ENCODE data around the gene GPX2.
"Not testable (repeated sequence)": the region's sequence is repeated elsewhere in the genome, so short reads cannot be mapped to it uniquely, and the experiment has no call there.

Gene GPX2

DNA sequence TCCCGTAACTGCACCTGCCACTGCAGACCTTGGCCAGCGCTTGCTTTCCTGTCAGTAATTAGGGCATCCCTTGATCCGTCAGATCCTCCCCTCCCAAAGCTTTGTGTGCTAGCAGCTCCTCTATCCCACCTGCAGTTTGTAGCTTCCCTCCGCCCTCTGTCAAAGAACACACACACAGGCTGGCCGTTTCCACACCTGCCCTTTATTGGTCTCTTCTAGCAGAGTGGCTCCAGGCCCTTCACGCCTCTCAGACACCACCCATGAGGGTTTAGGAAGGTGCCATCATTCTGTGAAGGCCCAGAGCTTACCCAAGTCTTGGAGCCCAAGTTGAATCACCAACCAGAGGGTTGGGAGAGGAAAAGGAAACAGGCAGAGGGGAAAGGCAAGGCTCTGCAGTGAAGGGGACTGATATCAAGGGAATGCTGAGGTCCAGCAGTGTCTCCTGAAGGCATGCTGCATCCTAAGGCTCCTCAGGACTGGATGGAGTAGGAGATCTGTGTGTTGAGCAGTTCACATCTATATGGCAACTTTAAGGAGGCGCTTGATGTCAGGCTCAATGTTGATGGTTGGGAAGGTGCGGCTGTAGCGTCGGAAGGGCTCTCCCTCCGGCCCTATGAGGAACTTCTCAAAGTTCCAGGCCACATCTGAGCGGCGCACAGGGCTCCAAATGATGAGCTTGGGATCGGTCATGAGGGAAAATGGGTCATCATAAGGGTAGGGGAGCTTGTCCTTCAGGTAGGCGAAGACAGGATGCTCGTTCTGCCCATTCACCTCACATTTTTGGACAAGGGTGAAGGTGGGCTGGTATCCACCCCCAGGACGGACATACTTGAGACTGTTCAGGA, 3.4 kb downstream of the GPX2 start:
- DNase-seq = no peak

- peak; percentile 11 for DNase-seq
Measured at GRCh38 chr14:64937821-64938193, 4.7 kb downstream of the GPX2 start.

DNA sequence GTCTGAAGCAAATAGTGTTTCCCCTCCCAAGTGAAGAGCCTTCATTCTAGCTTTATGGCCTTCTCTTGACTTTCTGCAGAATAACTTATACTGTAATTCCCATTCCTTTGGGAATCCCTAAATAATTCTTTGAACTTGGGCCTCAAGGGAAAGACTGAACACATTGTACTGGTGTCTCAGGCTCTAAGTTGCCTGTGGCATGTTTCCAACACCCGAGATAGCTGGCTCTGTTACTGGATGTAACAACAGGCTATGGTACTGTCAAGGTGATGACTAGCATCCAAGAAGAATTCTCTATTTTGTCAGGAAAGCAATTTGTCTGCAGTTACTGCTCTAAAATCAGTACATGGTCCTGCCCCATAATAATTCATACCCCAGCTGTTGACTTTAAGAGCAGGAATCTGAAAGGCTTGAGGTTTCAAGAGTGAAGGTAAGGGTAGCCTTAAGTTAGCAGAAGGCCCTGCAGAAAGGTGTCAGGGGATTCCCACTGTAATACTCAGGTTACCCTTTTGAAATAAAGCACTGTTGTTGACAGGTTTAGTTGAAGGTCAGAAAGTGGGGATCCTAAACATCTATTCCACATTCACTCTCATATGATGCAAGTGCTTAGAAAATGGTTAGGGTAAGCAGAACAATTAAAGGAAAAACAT, 5.2 kb downstream of the GPX2 start:
- DNase-seq = no peak

DNA sequence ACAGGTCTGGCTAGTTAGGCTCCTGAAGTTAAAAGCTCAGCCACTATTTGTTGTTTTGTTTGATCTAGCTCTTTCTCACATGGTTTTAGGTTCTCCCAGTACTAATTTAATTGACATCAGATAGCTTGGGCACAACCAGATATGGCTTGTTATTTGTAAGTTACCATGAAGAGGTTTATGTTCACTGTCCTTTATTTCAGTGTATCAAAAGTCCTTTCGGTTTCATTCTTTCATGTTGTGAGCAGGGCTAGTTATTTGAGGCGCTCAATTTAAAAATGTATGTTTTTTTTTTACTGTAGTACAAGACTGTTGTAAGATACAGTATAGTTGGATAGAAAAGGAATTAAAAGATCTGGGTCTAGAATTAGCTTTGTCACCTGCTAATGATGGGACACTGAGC, 7.0 kb downstream of the GPX2 start:
- no peak for DNase-seq

- no peak for DNase-seq
Measured at GRCh38 chr14:64934338-64934929, 8.1 kb downstream of the GPX2 start.

DNA sequence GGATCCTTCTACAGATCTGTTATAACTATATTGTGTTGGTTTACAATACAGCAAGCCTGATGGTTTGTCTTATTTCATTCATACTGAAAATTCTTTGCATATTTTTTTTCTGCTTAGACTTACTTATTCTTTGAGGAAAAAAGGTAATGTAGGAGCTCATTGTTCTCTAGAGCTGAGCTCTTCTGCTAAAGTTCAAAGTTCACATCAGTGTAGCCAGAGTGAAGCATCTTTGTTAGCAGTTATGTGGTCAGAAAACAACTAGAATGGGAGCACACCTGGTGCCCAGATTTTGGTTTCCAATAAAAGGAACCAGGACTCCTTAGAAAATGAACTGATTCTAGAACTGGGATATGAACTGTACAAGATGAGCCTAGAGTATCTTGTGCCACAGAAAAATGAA, 10.3 kb downstream of the GPX2 start:
- DNase-seq = no peak

DNA sequence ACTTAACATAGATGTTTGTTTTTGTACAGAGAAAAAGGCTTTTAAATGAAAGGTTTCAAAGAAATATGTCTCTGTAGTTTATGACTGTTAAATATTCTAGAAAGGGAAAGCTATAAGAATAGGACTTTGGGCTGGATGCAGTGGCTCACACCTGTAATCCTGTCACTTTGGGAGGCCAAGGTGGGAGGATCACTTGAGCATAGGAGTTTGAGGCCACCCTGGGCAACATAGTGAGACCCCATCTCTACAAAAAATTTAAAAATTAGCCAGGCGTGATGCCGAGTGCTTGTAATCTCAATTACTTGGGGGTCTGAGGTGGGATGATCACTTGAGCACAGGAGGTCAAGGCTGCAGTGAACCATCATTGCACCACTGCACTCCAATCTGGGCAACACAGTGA, 11.4 kb downstream of the GPX2 start:
- DNase-seq = no peak

DNA sequence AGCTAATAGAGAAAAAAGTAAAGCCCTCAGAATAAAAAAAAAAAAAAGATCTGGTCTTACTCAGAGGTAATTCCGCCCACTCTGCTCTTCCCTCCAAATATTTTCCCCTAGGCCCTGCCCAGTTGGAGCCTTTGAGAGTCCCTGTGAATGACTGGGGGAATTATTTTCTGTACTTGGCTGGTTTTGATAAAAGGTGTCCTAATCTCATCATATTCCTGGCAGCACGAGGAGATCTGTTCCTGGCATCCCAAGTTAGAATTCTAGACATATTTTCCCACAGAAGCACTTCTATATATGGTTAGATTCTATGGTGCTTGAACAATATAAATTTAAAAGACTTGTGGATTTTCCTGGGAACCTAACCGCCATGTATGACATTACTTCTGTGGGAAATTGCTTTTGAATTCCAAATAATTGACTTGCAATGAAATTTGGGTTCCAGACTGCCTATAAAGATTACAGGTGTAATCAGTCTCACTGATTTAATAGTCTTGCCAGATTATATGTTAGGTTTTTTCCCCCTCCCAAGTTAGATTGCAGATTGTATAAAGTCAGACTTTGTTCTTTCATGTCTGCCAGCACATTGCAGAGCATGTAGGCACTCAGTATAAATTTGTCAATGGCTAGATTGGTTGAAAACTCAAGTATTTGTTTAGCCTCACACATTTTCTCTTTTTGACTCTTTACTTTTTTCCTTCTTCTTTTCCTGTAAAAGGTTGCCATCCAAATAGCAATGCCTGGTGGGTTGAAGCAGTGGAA, 12.3 kb downstream of the GPX2 start:
- DNase-seq = no peak

DNA sequence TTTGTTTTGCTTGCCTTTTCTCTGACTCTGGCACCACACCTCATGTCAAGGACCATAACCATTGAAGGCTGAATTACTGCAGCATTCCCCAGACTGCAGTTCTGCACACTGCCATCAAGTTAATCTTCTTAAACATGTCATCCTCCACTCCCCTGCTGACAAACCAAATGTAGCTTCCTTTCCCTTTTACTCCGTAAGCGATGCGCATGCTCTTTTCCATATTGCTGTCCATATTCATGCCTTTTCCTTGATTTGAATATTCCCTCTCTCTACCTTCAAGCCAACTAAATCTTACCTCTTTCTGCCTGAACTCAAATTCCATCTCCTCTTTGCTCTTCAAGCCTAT, 13.6 kb downstream of the GPX2 start:
- DNase-seq = no peak

DNA sequence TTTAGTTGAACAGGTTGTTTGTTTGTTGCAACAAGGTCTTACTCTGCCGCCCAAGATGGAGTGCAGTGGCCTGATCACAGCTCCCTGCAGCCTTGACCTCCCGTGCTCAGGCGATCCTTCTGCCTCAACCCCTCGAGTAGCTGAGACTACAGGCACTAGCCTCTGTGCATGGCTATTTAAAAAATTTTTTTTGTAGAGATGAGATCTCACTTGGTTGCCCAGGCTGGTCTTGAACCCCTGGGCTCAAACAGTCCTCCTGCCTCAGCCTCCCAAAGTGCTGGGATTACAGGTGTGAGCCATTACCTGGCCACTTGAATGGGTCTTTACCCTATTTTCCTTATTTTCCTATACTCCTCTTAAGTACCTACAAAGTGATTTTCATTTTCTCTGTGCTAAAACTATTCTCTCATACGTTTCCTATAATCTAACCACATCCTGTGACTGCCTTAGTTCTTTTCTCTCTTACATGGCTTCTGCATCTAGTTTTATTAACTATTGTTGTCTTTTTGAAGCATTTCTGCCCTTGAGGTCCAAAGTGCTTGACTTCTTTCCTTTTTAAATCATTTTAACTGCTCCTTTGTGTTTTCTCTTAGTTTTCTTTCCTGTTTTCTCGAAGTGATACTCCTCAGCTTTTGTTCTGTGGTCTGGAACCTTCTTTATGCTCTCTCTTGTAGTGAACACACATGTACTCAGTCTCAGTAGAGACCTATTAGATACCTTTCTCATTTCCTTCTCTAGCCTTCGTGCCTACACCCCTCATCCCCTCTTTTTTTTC, 14.1 kb downstream of the GPX2 start:
- DNase-seq = no peak

GRCh38 chr14:64927031-64927430, 15.5 kb downstream of the GPX2 start:
- DNase-seq = no peak

DNA sequence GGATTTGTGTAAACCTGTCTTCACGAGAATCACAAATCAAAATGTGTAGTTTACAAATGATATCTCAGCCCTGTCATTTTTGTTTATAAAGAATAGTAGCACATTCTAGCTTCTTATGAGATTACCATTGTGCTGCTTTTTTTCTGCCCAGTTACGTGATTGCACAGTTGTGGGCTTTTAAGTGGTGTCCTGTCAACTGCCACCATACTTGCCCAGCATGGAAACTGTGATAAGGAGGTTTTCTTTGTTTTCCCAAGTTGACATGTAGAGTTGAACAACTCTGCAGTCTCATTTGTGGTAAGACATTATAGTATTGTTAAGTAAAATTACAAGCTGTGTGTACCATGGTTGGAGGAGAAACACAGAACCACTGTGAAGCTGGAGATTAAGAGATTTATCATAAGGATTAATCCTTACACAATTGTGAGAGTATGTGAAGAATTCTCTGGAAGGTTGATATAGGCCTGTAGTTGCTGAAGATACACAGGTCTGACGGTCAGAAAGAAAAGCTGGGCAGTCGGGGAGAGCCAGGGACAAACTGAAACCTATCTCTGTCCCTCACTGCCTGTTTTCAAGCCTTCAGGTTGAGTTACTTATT, 16.0 kb downstream of the GPX2 start:
- no peak for DNase-seq

GRCh38 chr14:64923015-64923414, 19.5 kb downstream of the GPX2 start:
- DNase-seq = no peak

- DNase-seq = no peak
Measured at GRCh38 chr14:64920465-64920864, 22.1 kb downstream of the GPX2 start.

GRCh38 chr14:64919618-64920017, 22.9 kb downstream of the GPX2 start:
- no peak for DNase-seq

- no peak for DNase-seq
Measured at GRCh38 chr14:64919215-64919614, 23.3 kb downstream of the GPX2 start.

DNA sequence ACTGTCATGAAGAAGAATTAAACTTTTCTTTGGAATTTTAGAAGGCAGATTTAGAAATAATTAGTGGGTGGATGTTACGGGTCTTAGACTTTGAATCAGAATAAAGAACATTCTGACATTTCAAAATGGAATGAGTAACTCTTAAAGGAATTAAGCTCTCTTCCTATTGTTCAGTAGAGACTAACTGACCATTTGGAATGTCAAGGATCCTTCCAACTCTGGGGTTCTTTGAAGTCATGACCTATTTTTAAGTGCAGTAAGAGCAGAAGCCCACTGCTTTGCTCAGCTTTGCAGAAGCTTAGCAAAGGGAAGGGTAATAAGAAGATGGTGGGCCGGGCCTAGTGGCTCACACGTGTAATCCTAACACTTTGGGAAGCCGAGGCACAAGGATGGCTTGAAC, 24.3 kb downstream of the GPX2 start:
- DNase-seq = no peak

GRCh38 chr14:64915797-64916196, 26.7 kb downstream of the GPX2 start:
- DNase-seq = no peak

GRCh38 chr14:64915029-64915424, 27.5 kb downstream of the GPX2 start:
- DNase-seq = no peak

DNA sequence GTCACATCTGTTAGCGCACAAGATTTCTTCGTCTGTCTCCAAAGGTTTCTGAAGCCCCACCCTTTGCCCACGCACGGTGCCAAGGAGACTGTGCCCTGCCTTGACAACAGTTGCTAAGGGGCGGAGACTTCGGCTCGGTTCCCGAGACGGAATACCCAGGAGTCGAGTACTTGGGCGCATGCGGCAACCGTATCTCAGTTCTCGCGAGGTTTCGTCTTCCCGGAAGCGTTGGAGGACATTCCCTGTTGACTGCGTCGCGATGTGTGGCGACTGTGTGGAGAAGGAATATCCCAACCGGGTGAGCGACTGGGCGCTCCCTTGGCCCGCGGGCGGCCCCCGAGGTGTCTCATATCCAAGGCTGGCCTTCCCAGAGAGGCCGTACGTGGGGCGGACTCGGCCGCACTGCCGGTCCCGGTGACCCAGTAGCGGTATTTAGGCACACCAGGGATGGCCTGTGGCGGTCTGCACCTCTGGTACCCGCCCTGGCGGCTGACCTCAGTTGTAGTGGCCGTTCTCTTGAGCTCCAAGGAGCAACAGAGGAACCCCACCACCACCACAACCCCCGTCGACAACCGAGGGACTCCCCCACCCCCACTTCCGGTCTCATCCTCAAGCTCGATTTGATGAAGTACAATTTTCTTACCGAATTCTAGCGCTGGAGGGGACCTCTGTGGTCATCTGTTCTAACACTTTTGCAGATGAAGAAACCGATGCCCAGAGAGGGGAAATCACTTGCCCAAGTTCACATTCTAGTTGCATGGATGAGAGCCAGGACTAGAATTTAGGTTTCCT, 28.1 kb downstream of the GPX2 start, which contains the start of gene CHURC1:
Gene CHURC1, plus strand, starts transcription at position 219 of the 792 bp plus-strand sequence. Its CDS starts 41 bp downstream, at position 260.
- DNase-seq = peak; percentile 98

DNA sequence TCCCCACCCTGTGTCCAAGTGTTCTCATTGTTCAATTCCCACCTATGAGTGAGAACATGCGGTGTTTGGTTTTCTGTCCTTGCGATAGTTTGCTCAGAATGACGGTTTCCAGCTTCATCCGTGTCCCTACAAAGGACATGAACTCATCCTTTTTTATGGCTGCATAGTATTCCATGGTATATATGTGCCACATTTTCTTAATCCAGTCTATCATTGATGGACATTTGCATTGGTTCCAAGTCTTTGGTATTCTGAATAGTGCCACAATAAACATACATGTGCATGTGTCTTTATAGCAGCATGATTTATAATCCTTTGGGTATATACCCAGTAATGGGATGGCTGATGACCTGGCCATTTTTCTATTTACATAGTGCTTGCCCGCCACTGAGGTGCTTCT, 29.1 kb downstream of the GPX2 start:
- DNase-seq = not testable (repeated sequence)
